Activated CD4-positive, CD25-positive, alpha-beta regulatory T cell (primary cell): ENCODE data around the gene FOXR1.
"Not testable (repeated sequence)": the region's sequence is repeated elsewhere in the genome, so short reads cannot be mapped to it uniquely, and the experiment has no call there.

Experiments
- DNase-seq, 4 experiments: peaks; one replicate each; lab custom pipeline; 2025; lab: John Stamatoyannopoulos, UW

Gene FOXR1

DNA sequence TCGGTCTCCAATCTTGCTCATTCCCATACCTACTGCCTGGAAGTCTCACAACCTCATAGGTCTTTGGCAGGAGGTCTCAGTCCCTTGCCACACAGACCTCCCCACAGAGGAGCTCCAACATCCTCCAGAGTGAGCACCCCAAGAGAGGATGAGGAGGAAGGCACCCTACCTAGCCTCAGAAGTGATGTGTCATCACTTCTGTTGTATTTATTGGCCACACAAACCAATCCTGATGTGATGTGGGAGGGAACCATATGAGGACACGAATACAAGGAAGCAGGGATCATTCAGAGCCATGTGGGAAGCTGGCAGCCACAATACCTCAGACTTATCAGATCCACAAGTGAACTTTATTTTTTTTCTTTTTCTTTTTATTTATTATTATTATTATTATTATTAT lies 24.5 kb upstream of the FOXR1 start:
- no peak for DNase-seq

DNA sequence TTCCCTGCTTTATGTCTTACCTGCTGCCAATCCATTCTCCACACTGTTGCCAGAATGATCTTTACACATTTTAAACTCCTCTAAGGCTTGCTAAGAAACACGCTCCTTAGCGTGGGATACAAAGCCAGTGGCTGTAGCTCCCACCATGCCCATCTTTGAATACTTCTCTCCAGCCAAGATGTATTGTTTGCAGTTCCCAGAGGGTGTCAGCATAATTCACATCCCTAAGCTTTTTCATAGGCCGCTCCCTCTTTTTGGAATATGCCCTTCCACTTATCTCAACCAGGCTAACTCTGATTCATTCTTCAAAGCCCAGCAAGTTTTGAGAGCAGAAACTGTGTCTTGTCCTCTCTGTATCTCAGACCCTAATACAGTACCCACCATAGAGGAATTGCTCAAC lies 23.6 kb upstream of the FOXR1 start:
- DNase-seq, result no peak

DNA sequence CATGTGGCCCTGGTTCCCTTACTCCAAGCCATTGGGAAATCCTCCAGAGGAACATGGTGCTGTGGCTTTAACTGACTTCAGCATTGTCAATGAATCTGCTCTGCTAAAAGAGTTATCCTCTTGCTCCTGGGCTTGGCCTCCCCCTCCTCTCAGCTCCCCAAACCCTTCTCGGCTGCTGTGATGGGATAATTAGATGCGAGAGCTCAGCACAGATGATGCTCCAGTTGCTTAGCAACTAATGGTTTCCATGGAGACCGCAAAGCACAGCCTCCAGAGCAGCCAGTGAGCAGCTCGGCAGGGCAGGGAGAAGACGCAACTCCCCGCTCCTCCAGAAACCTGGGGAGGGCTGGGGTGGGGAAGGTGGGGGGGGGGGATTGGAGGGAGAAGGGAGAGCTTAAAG lies 18.3 kb upstream of the FOXR1 start:
- DNase-seq, result no peak

DNA sequence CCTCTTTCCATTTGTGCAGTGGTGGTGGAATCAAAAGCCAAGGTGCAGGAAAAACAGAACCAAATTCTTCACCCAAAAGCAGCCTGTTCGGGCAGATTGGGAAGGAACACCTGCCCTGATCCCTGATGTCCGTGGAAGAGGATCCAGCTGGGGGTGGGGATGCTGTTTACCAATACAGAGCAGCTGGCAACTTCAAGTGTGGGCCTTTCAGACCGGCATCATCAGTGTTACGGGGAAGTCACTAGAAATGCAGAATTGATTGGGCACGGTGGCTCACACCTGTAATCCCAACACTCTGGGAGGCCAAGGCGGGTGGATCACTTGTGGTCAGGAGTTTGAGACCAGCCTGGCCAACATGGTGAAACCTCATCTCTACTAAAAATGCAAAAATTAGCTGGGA lies 17.6 kb upstream of the FOXR1 start:
- not testable (repeated sequence) for DNase-seq

- DNase-seq, result peak; percentile 77 to 87 (median 81)
Measured at GRCh38 chr11:118956094-118956846, 15.3 kb upstream of the FOXR1 start, which contains the start of gene UPK2. TSS of gene UPK2 (plus strand) at chr11:118956298. CDS start at chr11:118956351, 53 bp downstream.

DNA sequence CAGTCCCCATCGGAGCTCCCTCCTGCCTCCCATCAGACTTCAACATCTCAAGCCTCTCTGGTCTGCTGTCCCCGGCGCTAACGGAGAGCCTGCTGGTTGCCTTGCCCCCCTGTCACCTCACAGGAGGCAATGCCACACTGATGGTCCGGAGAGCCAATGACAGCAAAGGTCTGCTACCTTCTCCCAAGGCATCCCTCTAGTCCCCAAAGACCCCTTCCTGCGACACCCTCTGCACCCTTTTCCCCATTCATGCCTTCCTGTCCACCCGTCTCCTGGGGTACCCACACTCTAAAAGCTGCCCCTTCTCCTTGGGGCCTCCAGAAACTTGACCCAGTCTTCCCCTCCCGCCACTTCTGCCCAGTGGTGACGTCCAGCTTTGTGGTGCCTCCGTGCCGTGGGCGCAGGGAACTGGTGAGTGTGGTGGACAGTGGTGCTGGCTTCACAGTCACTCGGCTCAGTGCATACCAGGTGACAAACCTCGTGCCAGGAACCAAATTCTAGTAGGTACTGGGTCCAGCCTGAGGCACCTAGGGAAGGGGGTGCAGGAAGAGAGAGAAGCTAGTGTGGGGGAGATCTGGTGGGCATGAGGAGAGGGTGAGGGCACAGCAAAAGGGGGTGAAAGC lies 14.6 kb upstream of the FOXR1 start:
- no peak for DNase-seq

DNA sequence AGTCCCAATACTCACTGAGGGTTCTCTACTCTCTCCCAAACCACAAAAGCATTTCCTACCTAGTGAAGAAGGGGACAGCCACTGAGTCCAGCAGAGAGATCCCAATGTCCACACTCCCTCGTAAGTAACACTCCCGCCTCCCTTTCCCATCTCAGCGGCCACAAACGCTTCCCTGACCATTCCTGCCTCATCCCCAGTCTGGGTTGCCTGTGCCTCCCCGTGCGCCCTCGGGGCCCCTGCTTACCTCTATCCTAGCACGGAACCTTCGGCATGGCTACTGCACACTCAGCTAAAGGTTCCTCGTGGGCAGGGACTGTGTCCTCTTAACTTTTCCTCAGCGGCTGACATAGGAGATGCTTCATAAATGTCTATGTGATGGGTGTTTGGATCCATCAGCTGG lies 14.0 kb upstream of the FOXR1 start:
- no peak for DNase-seq

DNA sequence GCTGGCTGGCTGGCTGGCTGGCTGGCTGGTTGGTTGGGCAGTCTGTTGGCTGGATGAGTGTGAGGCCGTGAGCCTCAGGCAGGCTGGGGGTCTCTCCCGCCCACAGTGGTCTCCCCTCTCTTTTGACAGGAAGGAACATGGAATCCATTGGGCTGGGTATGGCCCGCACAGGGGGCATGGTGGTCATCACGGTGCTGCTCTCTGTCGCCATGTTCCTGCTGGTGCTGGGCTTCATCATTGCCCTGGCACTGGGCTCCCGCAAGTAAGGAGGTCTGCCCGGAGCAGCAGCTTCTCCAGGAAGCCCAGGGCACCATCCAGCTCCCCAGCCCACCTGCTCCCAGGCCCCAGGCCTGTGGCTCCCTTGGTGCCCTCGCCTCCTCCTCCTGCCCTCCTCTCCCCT lies 13.6 kb upstream of the FOXR1 start:
- DNase-seq, result no peak

- no peak for DNase-seq
Measured at GRCh38 chr11:118958577-118958976, 13.0 kb upstream of the FOXR1 start.

GRCh38 chr11:118961189-118961588 lies 10.4 kb upstream of the FOXR1 start:
- no peak for DNase-seq

- DNase-seq, result no peak
Measured at GRCh38 chr11:118961591-118961990, 10.0 kb upstream of the FOXR1 start.

DNA sequence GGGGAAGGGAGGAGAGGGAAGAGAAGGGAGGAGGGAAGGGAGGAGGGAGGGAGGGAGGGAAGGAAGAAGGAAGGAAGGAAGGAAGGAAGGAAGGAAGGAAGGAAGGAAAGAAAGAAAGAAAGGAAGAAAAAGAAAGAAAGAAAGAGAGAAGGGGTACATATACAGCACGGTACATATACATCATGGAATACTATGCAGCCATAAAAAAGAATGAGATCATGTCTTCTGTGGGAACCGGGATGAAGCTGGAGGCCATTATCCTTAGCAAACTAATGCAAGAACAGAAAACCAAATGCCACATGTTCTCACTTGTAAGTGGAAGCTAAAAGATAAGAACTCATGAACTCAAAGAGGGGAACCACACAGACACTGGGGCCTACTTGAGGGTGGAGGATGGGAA lies 2.1 kb upstream of the FOXR1 start:
- not testable (repeated sequence) for DNase-seq

DNA sequence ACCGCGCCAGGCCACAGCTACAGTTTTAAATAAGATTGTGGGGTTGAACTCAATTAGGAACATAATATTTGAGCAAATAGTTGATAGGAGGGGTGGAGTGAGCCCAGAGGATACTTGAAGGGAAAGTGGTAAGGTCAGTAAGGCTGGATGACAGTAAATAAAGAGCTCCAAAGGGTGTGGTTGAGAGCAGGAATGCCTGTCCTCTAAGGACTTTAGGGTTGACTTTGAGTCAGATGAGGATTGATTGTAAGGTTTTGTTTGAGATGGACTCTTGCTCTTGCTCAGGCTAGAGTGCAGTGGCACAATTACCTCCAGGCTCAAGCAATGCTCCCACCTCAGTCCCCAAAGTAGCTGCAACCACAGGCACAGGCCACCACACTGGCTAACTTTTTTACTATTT lies 2.4 kb downstream of the FOXR1 start:
- DNase-seq, result no peak

DNA sequence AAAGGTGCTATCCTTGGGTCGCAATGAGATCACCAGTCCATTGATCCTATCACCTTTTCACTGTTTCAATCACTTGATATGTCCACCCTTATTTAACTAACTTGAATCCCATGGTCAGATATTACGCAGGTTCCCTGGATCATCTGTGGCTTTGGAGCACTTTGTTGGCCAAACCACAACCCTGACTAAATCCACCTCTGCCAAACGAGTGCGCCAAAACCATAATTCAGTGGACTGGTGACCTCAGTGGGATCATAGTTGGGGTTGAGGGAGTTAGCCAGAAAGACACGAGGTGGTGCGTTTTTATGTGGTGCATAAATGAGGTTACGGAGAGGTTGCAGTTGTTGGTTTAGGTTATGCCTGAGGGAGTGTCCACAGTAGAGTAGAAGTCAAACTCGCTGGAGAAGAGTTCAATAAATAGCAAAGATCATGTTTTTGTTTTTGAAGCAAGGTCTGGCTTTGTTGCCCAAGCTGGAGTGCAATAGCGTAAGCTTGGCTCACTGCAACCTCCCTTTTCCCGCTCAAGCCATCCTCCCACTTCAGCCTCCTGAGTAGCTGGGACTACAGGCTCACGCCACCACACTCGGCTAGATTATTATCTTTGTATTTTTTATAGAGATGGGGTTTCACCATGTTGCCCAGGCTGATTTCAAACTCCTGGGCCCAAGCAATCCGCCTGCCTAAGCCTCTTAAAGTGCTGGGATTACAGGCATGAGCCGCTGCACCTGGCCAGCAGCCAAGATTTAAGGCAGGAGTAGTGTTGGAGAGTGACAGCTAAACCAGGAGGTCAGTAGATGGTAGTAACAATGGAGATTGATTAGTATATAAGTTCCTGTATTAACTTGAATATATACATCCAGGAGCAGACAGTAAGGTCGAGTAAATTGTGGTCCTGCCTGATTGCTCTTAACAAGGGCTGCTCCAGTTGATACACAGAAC lies 4.5 kb downstream of the FOXR1 start:
- DNase-seq, result no peak

GRCh38 chr11:118979434-118979833 lies 7.9 kb downstream of the FOXR1 start:
- DNase-seq, result no peak

GRCh38 chr11:118980191-118980881 lies 8.8 kb downstream of the FOXR1 start:
- DNase-seq, result no peak

- DNase-seq, result not testable (repeated sequence)
Measured at GRCh38 chr11:118984337-118984736, 12.8 kb downstream of the FOXR1 start.

DNA sequence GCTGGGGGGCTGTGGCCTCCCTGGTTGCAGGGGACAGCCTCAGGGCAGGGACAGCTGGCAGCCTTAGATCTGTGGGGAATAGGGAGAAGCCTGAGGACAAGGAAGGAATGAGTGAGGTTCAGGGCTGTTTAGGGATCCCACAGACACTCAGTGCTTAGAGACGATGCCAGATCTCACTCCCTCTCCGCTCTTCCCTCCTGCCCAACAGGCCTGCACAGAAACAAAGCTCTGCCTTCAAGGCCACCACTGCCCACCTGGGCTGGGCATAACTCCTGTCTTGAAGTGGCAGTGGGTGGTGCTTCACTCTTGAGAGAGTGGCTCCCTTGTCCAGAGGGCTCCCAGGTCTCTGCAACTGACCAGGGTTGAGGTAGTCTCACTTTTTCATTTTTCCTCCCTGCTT lies 13.3 kb downstream of the FOXR1 start:
- no peak for DNase-seq

DNA sequence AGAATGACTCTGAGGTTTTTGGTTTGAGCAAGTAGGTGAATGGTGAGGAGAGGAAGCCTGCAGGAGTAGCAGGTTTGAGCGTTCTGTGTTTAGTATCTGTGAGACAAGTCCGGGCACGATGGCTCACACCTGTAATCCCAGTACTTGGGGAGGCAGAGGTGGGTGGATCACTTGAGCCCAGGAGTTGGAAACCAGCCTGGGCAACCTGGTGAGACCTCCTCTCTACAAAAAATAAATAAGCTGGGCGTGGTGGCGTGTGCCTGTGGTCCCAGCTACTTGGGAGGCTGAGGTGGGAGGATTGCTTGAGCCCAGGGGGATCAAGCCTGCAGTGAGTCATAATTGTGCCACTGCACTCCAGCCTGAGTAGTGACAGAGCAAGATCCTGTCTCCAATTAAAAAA lies 16.7 kb downstream of the FOXR1 start:
- no peak for DNase-seq

GRCh38 chr11:118991486-118992038 lies 20.0 kb downstream of the FOXR1 start:
- DNase-seq, result not testable (repeated sequence)

DNA sequence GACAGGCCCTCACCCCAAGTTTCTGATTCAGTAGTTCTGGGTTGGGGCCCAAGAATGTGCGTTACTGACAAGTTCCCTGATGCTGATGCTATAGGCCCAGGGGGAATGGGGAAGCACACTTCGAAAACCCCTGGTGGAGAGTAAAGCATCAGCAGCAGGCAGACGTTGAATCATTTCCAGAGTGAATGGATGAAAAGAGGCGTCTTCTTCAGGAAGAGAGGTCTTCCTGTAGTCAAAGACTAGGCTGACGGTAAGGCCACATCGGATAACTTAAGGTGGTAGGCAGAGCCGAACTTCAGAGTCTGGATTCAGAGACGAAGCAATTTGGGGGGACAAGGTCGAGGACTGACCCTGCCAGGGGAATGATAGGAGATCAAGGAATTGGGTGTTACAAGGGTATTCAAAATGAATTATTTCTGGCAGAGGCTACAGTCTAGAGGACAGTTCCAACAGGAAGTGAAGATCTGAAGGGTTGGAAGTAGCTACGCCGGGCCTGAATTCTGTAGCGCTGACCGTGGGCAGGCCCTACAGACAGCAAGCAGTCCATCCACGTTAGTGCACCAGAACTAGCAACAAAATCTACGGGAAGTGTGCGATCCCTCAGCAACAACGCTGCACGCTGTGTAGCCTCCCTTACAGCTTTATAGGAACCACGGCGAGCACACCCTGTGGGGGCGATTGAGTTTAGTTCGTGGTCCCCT lies 25.5 kb downstream of the FOXR1 start:
- DNase-seq, result no peak
